IMR-90 (cell line): ENCODE results near the gene TXNDC12. TPM values are rescaled to one million over a fixed set of nuclear protein-coding genes. Genes with fewer than 3 reads are reported as not detected.
A peak's percentile ranks its signal among the peaks of the same experiment; 100 is the strongest.

Experiments used
- ATAC-seq: fragments of 200-7000 bp; cut with Tn5 transposase; 2 replicates; pipeline ENCODE4 v1.9.1; 2020; ENCODE audit warnings: low read depth, mild to moderate bottlenecking, moderate library complexity
- BruUV-seq: library from RNA; stranded (reverse); fragments of 400-500 nt; replicated peaks from 2 replicates; lab custom pipeline; 2021; lab: Mats Ljungman, UMichigan
- CTCF ChIA-PET: fragments of 300-600 bp; formaldehyde crosslinking; extraction: SDS; loops from one replicate; lab custom pipeline; 2021; ENCODE audit warnings: antibody characterized with exemption; lab: Yijun Ruan, JAX
- POLR2A ChIA-PET: fragments of 300-600 bp; sonication (Branson Sonifier 250); formaldehyde crosslinking; loops from one replicate; lab custom pipeline; 2022; ENCODE audit warnings: antibody characterized with exemption; ENCODE audit not compliant: unreplicated experiment; lab: Charles Lee
- DNase-seq: peaks from one replicate; pipeline ENCODE4 v3.0.0; 2013
- H2AFZ ChIP-seq: replicated peaks from 2 replicates; pipeline ENCODE3; 2013; ENCODE audit warnings: low read length, mild to moderate bottlenecking; ENCODE audit not compliant: poor library complexity
- H2AK5ac ChIP-seq: 2 replicates; pipeline ENCODE4 v1.6.1; 2013; ENCODE audit warnings: low read depth, low read length, inconsistent platforms
- H2AK9ac ChIP-seq: replicated peaks from 2 replicates; pipeline ENCODE3; 2013; ENCODE audit warnings: mild to moderate bottlenecking, low read depth, low read length, moderate library complexity; ENCODE audit not compliant: poor library complexity
- H2BK120ac ChIP-seq: 2 replicates; pipeline ENCODE4 v1.6.1; 2013; ENCODE audit warnings: low read depth, low read length, inconsistent platforms
- H2BK15ac ChIP-seq: 3 replicates; pipeline ENCODE4 v1.6.1; 2013; ENCODE audit warnings: low read depth, low read length, inconsistent platforms
- H2BK20ac ChIP-seq: 2 replicates; pipeline ENCODE4 v1.6.1; 2013; ENCODE audit warnings: low read depth, mild to moderate bottlenecking, inconsistent platforms, low read length, moderate library complexity
- H2BK5ac ChIP-seq: 2 replicates; pipeline ENCODE4 v1.6.1; 2013; ENCODE audit warnings: mild to moderate bottlenecking, low read depth, low read length, inconsistent platforms; ENCODE audit not compliant: poor library complexity, severe bottlenecking
- H3K14ac ChIP-seq: replicated peaks from 2 replicates; pipeline ENCODE4 v1.6.1; 2013; ENCODE audit warnings: low read depth, low read length, inconsistent platforms
- H3K18ac ChIP-seq: 2 replicates; pipeline ENCODE4 v1.6.1; 2013; ENCODE audit warnings: low read depth, low read length, control low read depth
- H3K23ac ChIP-seq: 2 replicates; pipeline ENCODE4 v1.6.1; 2013; ENCODE audit warnings: low read depth, low read length, inconsistent platforms
- H3K27ac ChIP-seq: 2 replicates; pipeline ENCODE4 v1.5.1; 2013; ENCODE audit warnings: mild to moderate bottlenecking, control low read depth, low read length; ENCODE audit not compliant: insufficient read depth
- H3K27me3 ChIP-seq: 2 replicates; pipeline ENCODE4 v1.6.1; 2013; ENCODE audit warnings: low read length; ENCODE audit not compliant: control insufficient read depth, insufficient read depth
- H3K36me3 ChIP-seq: 2 replicates; pipeline ENCODE4 v1.6.1; 2013; ENCODE audit warnings: low read length, mixed read lengths; ENCODE audit not compliant: control insufficient read depth, insufficient read depth
- H3K4ac ChIP-seq: 2 replicates; pipeline ENCODE4 v1.6.1; 2013; ENCODE audit warnings: low read depth, low read length, inconsistent platforms
- H3K4me1 ChIP-seq: 2 replicates; pipeline ENCODE4 v1.6.1; 2013; ENCODE audit warnings: low read length, mixed read lengths; ENCODE audit not compliant: control insufficient read depth, insufficient read depth
- H3K4me2 ChIP-seq: 2 replicates; pipeline ENCODE4 v1.6.1; 2013; ENCODE audit warnings: low read depth, mild to moderate bottlenecking, control low read depth, low read length, moderate library complexity
- H3K4me3 ChIP-seq: 2 replicates; pipeline ENCODE4 v1.5.1; 2013; ENCODE audit warnings: low read depth, mild to moderate bottlenecking, control low read depth, low read length, moderate library complexity; ENCODE audit not compliant: insufficient read depth
- H3K56ac ChIP-seq: 2 replicates; pipeline ENCODE4 v1.6.1; 2013; ENCODE audit warnings: low read length, inconsistent platforms; ENCODE audit not compliant: insufficient read depth; ENCODE audit errors: extremely low read depth
- H3K79me1 ChIP-seq, 2 experiments: 2 replicates each; pipeline ENCODE4 v1.6.1; 2013; ENCODE audit warnings: low read length in 2 of 2, inconsistent platforms in 1 of 2, low read depth in 1 of 2
- H3K9ac ChIP-seq: 2 replicates; pipeline ENCODE4 v1.6.1; 2013; ENCODE audit warnings: low read depth, low read length, control low read depth
- H3K9me1 ChIP-seq: 2 replicates; pipeline ENCODE4 v1.6.1; 2013; ENCODE audit warnings: low read length, inconsistent platforms; ENCODE audit not compliant: insufficient read depth
- H3K9me3 ChIP-seq: 2 replicates; pipeline ENCODE4 v1.6.1; 2013; ENCODE audit warnings: low read length; ENCODE audit not compliant: control insufficient read depth, insufficient read depth
- H4K20me1 ChIP-seq: 2 replicates; pipeline ENCODE4 v1.6.1; 2013; ENCODE audit warnings: low read length, inconsistent platforms; ENCODE audit not compliant: insufficient read depth
- H4K5ac ChIP-seq: 2 replicates; pipeline ENCODE4 v1.6.1; 2013; ENCODE audit warnings: mild to moderate bottlenecking, low read depth, low read length, control low read depth
- H4K8ac ChIP-seq, 2 experiments: 2 replicates each; pipeline ENCODE4 v1.6.1; 2013; ENCODE audit warnings: low read depth in 2 of 2, low read length in 2 of 2, control low read depth in 1 of 2, inconsistent platforms in 1 of 2
- H4K91ac ChIP-seq: 2 replicates; pipeline ENCODE4 v1.6.1; 2013; ENCODE audit warnings: low read depth, low read length, inconsistent platforms; ENCODE audit not compliant: insufficient read depth
- BHLHE40 ChIP-seq: fragments of 150-350 bp; IDR thresholded peaks from 2 replicates; pipeline ENCODE4 v1.6.1; 2016; ENCODE audit warnings: mild to moderate bottlenecking, low read depth, low read length
- CEBPB ChIP-seq: IDR thresholded peaks from 2 replicates; pipeline ENCODE4 v1.6.1; 2012; ENCODE audit warnings: low read depth, low read length, improper control_type of control experiment
- FOS ChIP-seq: fragments of 150-350 bp; IDR thresholded peaks from 2 replicates; pipeline ENCODE4 v1.6.1; 2016; ENCODE audit warnings: low read depth, low read length
- MAFK ChIP-seq: IDR thresholded peaks from 2 replicates; pipeline ENCODE4 v1.6.1; 2012; ENCODE audit warnings: low read depth, low read length, improper control_type of control experiment
- MAZ ChIP-seq: IDR thresholded peaks from 2 replicates; pipeline ENCODE4 v1.6.1; 2012; ENCODE audit warnings: low read depth, mild to moderate bottlenecking, low read length, improper control_type of control experiment, moderate library complexity, borderline replicate concordance
- NFE2L2 ChIP-seq: fragments of 150-350 bp; IDR thresholded peaks from 2 replicates; pipeline ENCODE4 v1.6.1; 2016; ENCODE audit warnings: low read depth, mild to moderate bottlenecking, low read length
- POLR2A ChIP-seq: IDR thresholded peaks from 2 replicates; pipeline ENCODE4 v1.6.1; 2012; ENCODE audit warnings: mild to moderate bottlenecking, low read depth, low read length
- RAD21 ChIP-seq: IDR thresholded peaks from 2 replicates; pipeline ENCODE4 v1.6.1; 2012; ENCODE audit warnings: low read length, improper control_type of control experiment
- RFX5 ChIP-seq: IDR thresholded peaks from 2 replicates; pipeline ENCODE4 v1.8.0; 2012; ENCODE audit warnings: low read depth, mild to moderate bottlenecking, low read length, moderate library complexity
- SMC3 ChIP-seq: fragments of 150-350 bp; IDR thresholded peaks from 2 replicates; pipeline ENCODE4 v1.6.1; 2016; ENCODE audit warnings: low read depth, mild to moderate bottlenecking, antibody characterized with exemption, low read length, moderate library complexity
- WGBS, 2 experiments: methylation state at CpG; one replicate each; pipeline versions ENCODE4 v1.1.5 to v1.1.7; 2013; ENCODE audit warnings: missing lambda C conversion rate in 2 of 2; ENCODE audit not compliant: insufficient read length in 1 of 2; ENCODE audit errors: extremely low coverage in 2 of 2; 5-methylcytosine and 5-hydroxymethylcytosine counted together
- dilution Hi-C: fragments of 300-500 bp; cut with HindIII; formaldehyde crosslinking; loops from one replicate; pipeline ENCODE4 v1.14.3; 2018; ENCODE audit warnings: low sequenced_read_pairs; ENCODE audit not compliant: unreplicated experiment
- in situ Hi-C: fragments of 300-500 bp; cut with MboI; formaldehyde crosslinking; loops from 3 replicates; pipeline ENCODE4 v1.14.3; 2019; ENCODE audit warnings: low sequenced_read_pairs, inconsistent platforms, mixed read lengths
- intact Hi-C: fragments of 100-400 bp; cut with micrococcal nuclease; formaldehyde crosslinking; loops from 2 replicates; pipeline ENCODE4 v1.10.0; 2022
- polyA plus RNA-seq, 3 experiments: library from polyadenylated mRNA; depleted of rRNA; stranded (reverse); fragments of >200 nt; gene quantifications; 2 replicates each; pipeline ENCODE4 v1.2.3, GENCODE V29; 2012; ENCODE audit warnings: low replicate concordance in 1 of 3
- total RNA-seq: library from RNA; depleted of rRNA; stranded (reverse); fragments of >200 nt; gene quantifications from 2 replicates; pipeline ENCODE4 v1.2.3, GENCODE V29; 2012
- TF ChIP-seq, protein P1 (sequence below): conservative IDR thresholded peaks from 2 replicates; pipeline ENCODE4 v1.5.1; 2012; ENCODE audit warnings: mild to moderate bottlenecking, low read depth, low read length, improper control_type of control experiment
- TF ChIP-seq, protein P2 (sequence below): fragments of 150-350 bp; IDR thresholded peaks from 2 replicates; pipeline ENCODE4 v1.6.1; 2017; ENCODE audit warnings: mild to moderate bottlenecking, antibody characterized with exemption, low read length, low read depth

The TXNDC12 gene
- total and polyA plus RNA-seq, 2 of the 4 experiments (the other 2 are of a cell fraction), result 24.4 to 29.9 TPM

DNA sequence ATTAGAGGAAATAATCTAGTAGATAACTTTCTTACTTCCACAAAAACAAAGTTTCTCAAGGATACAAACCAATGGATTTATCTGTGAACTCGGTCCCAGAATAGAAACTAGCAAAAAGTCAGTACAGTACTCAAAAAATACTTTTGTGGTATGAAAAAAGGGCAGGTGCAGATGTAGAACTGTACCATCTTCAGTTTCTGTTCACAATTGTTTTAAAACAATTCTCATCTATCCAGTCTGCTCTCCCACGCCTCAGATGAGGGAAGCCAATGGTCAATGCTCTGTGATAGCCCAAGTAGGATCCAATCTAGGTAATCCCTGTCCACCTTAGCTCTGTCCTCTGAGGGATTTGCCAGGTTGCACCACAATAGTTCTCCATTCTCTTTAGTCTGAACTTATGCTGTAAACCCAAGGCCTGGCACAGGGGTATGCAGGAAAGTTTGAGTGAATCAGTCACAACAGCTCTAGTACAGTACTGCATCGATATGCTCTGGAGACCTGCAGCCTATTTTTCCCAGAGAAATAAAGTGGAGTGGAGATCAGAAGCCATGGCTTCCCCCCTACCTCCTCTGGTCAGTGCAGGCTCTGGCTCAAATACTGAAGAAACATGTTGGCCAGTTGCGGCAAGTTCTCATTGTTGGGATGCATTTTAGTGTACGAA is 22.7 kb downstream of the TXNDC12 start:
- ChIA-PET POLR2A (no interaction called here), CTCF (interaction anchor here (1.1 kb wide), 1 partner anchor 21 kb away, joined by 3 read pairs; no protein-coding TSS in a partner anchor)
- H4K5ac ChIP-seq, result no peak overlapping the region
- H3K9ac ChIP-seq, result peak overlapping the region; percentile 83
- peak overlapping the region; percentile 17 for H2AK9ac ChIP-seq
- intact Hi-C loops (no loop called here), in situ Hi-C loops (no loop called here), dilution Hi-C loops (no loop called here)
- H3K18ac ChIP-seq, result no peak overlapping the region
- peak overlapping the region; percentile 93 for H3K27ac ChIP-seq
- peak overlapping the region; percentile 10 for H2BK5ac ChIP-seq
- peaks cover 18% of the 10 kb centered on the region for H4K20me1 ChIP-seq
- H3K4me3 ChIP-seq, result peak overlapping the region; percentile 90
- H2AFZ ChIP-seq, result peak overlapping the region; percentile 99
- peak overlapping the region; percentile 31; the same call in 1 of the 2 replicates for H2AK5ac ChIP-seq
- peak overlapping the region; percentile 40 for H3K4ac ChIP-seq
- H3K56ac ChIP-seq, result 0 out of 2 replicates have a peak overlapping the region, but pooled peaks have one; percentile 26
- H4K91ac ChIP-seq, result no peak overlapping the region
- H3K4me1 ChIP-seq, result peaks cover 6% of the 10 kb centered on the region
- H3K27me3 ChIP-seq, result no peaks in the 10 kb centered on the region
- ATAC-seq, result peak; percentile 5
- TSS peak; percentile 13 for BruUV-seq
- 17% methylated on average over 1 of the region's 5 CpGs; no CpG with 5 or more reads in 1 of the 2 experiments for WGBS, 2 experiments
- H2BK120ac ChIP-seq, result no peak overlapping the region
- DNase-seq, result peak; percentile 6
- no peak overlapping the region for H2BK15ac ChIP-seq
- no peak overlapping the region for H2BK20ac ChIP-seq
- no peak for TF ChIP-seq BHLHE40
- no peak for TF ChIP-seq FOS
- TF ChIP-seq CEBPB, result no peak
- TF ChIP-seq SMC3, result no peak
- TF ChIP-seq MAFK, result no peak
- no peak for TF ChIP-seq POLR2A
- TF ChIP-seq, protein P1, sequence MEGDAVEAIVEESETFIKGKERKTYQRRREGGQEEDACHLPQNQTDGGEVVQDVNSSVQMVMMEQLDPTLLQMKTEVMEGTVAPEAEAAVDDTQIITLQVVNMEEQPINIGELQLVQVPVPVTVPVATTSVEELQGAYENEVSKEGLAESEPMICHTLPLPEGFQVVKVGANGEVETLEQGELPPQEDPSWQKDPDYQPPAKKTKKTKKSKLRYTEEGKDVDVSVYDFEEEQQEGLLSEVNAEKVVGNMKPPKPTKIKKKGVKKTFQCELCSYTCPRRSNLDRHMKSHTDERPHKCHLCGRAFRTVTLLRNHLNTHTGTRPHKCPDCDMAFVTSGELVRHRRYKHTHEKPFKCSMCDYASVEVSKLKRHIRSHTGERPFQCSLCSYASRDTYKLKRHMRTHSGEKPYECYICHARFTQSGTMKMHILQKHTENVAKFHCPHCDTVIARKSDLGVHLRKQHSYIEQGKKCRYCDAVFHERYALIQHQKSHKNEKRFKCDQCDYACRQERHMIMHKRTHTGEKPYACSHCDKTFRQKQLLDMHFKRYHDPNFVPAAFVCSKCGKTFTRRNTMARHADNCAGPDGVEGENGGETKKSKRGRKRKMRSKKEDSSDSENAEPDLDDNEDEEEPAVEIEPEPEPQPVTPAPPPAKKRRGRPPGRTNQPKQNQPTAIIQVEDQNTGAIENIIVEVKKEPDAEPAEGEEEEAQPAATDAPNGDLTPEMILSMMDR, result no peak
- TF ChIP-seq NFE2L2, result no peak
- TF ChIP-seq MAZ, result no peak
- TF ChIP-seq RFX5, result no peak
- no peak for TF ChIP-seq RAD21
- TF ChIP-seq, protein P2, sequence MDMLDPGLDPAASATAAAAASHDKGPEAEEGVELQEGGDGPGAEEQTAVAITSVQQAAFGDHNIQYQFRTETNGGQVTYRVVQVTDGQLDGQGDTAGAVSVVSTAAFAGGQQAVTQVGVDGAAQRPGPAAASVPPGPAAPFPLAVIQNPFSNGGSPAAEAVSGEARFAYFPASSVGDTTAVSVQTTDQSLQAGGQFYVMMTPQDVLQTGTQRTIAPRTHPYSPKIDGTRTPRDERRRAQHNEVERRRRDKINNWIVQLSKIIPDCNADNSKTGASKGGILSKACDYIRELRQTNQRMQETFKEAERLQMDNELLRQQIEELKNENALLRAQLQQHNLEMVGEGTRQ, result no peak
- H3K9me3 ChIP-seq, result no peaks in the 10 kb centered on the region
- H3K14ac ChIP-seq, result peak overlapping the region; percentile 87
- H4K8ac ChIP-seq, result peak overlapping the region; percentile 86 to 99; a peak in 1 of 4 replicates
- H3K79me1 ChIP-seq, result peaks cover 19 to 40% of the 10 kb centered on the region in 2 experiments
- peaks cover 6% of the 10 kb centered on the region; the same call in 1 of the 2 replicates for H3K9me1 ChIP-seq
- H3K36me3 ChIP-seq, result no peaks in the 10 kb centered on the region
- H3K23ac ChIP-seq, result peak overlapping the region; percentile 82
- H3K4me2 ChIP-seq, result peak overlapping the region; percentile 83
